Osteocyte (in vitro differentiated cells): ENCODE data around the gene KLF5. TPM values are rescaled to one million over a fixed set of nuclear protein-coding genes. Genes with fewer than 3 reads are reported as not detected.

ENCODE experiments used
- DNase-seq: peaks from one replicate; pipeline ENCODE4 v3.0.0; 2021; ENCODE audit warnings: mixed read lengths; ENCODE audit not compliant: unreplicated experiment; ENCODE audit errors: extremely low spot score
- H3K27ac Mint-ChIP-seq: one replicate; pipeline ENCODE4 v1.8.0; 2021; ENCODE audit warnings: mild to moderate bottlenecking, mixed read lengths; ENCODE audit not compliant: unreplicated experiment
- H3K27me3 Mint-ChIP-seq: one replicate; pipeline ENCODE4 v1.8.0; 2021; ENCODE audit warnings: mixed read lengths; ENCODE audit not compliant: unreplicated experiment
- H3K36me3 Mint-ChIP-seq: one replicate; pipeline ENCODE4 v1.8.0; 2021; ENCODE audit warnings: mixed read lengths; ENCODE audit not compliant: unreplicated experiment
- H3K4me1 Mint-ChIP-seq: one replicate; pipeline ENCODE4 v1.8.0; 2021; ENCODE audit warnings: mixed read lengths; ENCODE audit not compliant: unreplicated experiment
- H3K4me3 Mint-ChIP-seq: one replicate; pipeline ENCODE4 v1.8.0; 2021; ENCODE audit warnings: mild to moderate bottlenecking, moderate library complexity, mixed read lengths; ENCODE audit not compliant: unreplicated experiment
- H3K9me3 Mint-ChIP-seq: one replicate; pipeline ENCODE4 v1.8.0; 2021; ENCODE audit warnings: mixed read lengths; ENCODE audit not compliant: unreplicated experiment
- CTCF ChIP-seq: fragments of 200-600 bp; sonication (generic); IDR thresholded peaks from 2 replicates; pipeline ENCODE4 v1.5.0; 2021; ENCODE audit warnings: antibody characterized with exemption, mild to moderate bottlenecking, moderate library complexity
- total RNA-seq: library from RNA; stranded (reverse); gene quantifications from 2 replicates; pipeline ENCODE4 v1.2.1, GENCODE V29; 2021

Gene KLF5
- total RNA-seq, 1 donor from 2014 or later: 2.6 TPM

DNA sequence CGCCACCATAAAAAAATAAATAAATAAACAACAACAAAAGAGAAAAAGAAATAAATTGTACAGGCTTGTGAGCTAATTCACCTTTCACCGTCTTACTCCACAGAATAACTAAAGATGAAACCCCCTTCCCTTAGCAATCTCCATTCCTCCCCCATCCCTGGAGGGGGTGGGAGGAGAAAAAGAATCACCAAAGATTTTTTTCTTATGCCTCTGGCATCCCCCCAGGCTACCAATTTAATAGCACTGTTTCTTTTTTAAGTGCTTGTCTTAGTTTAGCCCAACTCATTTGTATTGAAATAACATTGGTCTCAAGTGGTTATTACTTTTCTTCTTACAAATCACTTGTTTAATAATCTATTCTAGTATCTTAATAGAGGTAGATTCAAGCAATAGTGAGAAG lies 23.9 kb upstream of the KLF5 start:
- H3K27ac Mint-ChIP-seq: no peak overlapping the region
- H3K9me3 Mint-ChIP-seq: no peaks in the 10 kb centered on the region
- no peak overlapping the region for H3K4me3 Mint-ChIP-seq
- no peak for DNase-seq
- H3K36me3 Mint-ChIP-seq: no peaks in the 10 kb centered on the region
- H3K27me3 Mint-ChIP-seq: no peaks in the 10 kb centered on the region
- no peak for TF ChIP-seq CTCF
- peaks cover 19% of the 10 kb centered on the region for H3K4me1 Mint-ChIP-seq

- Mint-ChIP-seq H3K9me3 (no peaks in the 10 kb centered on the region), H3K4me1 (peaks cover 19% of the 10 kb centered on the region), H3K36me3 (no peaks in the 10 kb centered on the region), H3K27ac (no peak overlapping the region), H3K27me3 (no peaks in the 10 kb centered on the region), H3K4me3 (no peak overlapping the region)
- no peak for TF ChIP-seq CTCF
- DNase-seq: no peak
These were observed 23.1 kb upstream of the KLF5 start for GRCh38 chr13:73035660-73036059.

- TF ChIP-seq CTCF: no peak
- H3K4me3 Mint-ChIP-seq: no peak overlapping the region
- DNase-seq: no peak
- H3K27me3 Mint-ChIP-seq: no peaks in the 10 kb centered on the region
- no peak overlapping the region for H3K27ac Mint-ChIP-seq
- no peaks in the 10 kb centered on the region for H3K9me3 Mint-ChIP-seq
- H3K4me1 Mint-ChIP-seq: peaks cover 19% of the 10 kb centered on the region
- no peaks in the 10 kb centered on the region for H3K36me3 Mint-ChIP-seq
These were observed 22.2 kb upstream of the KLF5 start for GRCh38 chr13:73036566-73036965.

DNA sequence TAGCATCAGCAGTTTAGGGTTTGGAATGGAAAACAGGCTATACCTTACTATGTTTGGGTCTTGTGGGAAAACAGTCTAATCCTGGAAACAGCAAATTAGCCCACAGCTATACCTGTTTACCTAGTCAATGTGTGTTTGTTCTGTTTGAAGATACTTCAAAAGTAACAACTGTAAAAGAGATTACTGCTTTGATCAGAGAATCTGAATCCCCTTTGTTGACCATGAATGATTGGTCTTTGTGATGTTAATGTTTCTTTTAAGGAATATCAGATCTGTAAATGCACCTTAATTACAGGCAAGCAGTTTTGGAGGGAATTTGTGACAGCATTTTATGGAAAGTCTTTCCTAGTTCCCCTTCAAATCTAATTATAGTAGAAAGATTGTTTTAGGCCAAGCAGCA lies 20.7 kb upstream of the KLF5 start:
- H3K36me3 Mint-ChIP-seq: no peaks in the 10 kb centered on the region
- no peak for DNase-seq

More for the DNA sequence above, 20.7 kb upstream of the KLF5 start:
- H3K27ac Mint-ChIP-seq: no peak overlapping the region
- no peaks in the 10 kb centered on the region for H3K9me3 Mint-ChIP-seq
- no peak overlapping the region for H3K4me3 Mint-ChIP-seq
- TF ChIP-seq CTCF: no peak
- H3K27me3 Mint-ChIP-seq: no peaks in the 10 kb centered on the region
- peaks cover 18% of the 10 kb centered on the region for H3K4me1 Mint-ChIP-seq
